Fibroblast of lung (primary cell): ENCODE results near the gene C16orf92. TPM values are rescaled to one million over a fixed set of nuclear protein-coding genes. Genes with fewer than 3 reads are reported as not detected.
A peak's percentile ranks its signal among the peaks of the same experiment; 100 is the strongest.

Source experiments
- DNase-seq, 2 donors: peaks; one replicate each; pipeline versions ENCODE4 v3.0.0 to v3.0.0-alpha.2; 2010; ENCODE audit warnings: low read depth in 2 of 2
- H2AFZ ChIP-seq: 2 replicates; pipeline ENCODE4 v1.5.1; 2012; ENCODE audit warnings: low read length, control low read depth, inconsistent platforms
- H3K27ac ChIP-seq: 2 replicates; pipeline ENCODE4 v1.5.1; 2011; ENCODE audit warnings: low read length, control low read depth; ENCODE audit not compliant: insufficient read depth
- H3K27me3 ChIP-seq: 2 replicates; pipeline ENCODE4 v1.5.1; 2011; ENCODE audit warnings: mild to moderate bottlenecking, low read length; ENCODE audit not compliant: control insufficient read depth, insufficient read depth
- H3K36me3 ChIP-seq: 2 replicates; pipeline ENCODE4 v1.5.1; 2011; ENCODE audit warnings: low read length; ENCODE audit not compliant: control insufficient read depth, insufficient read depth
- H3K4me1 ChIP-seq: 2 replicates; pipeline ENCODE4 v1.5.1; 2011; ENCODE audit warnings: low read length; ENCODE audit not compliant: control insufficient read depth, insufficient read depth; ENCODE audit errors: extremely low read depth
- H3K4me2 ChIP-seq: 2 replicates; pipeline ENCODE4 v1.5.1; 2011; ENCODE audit warnings: low read length, control low read depth; ENCODE audit not compliant: insufficient read depth; ENCODE audit errors: extremely low read depth
- H3K4me3 ChIP-seq, 4 experiments: fragments of 200-600 bp in 1 of 4; sonication (generic) in 1 of 4; replicated peaks in 1 of 4; 2 replicates each; pipeline ENCODE4 v1.5.1; 2011 to 2016; ENCODE audit warnings: low read length in 4 of 4, low read depth in 3 of 4, mild to moderate bottlenecking in 3 of 4, control low read depth in 2 of 4, inconsistent platforms in 1 of 4, mixed read lengths in 1 of 4; ENCODE audit not compliant: insufficient read depth in 1 of 4; ENCODE audit errors: control extremely low read depth in 1 of 4
- H3K79me2 ChIP-seq: 2 replicates; pipeline ENCODE4 v1.5.1; 2012; ENCODE audit warnings: mild to moderate bottlenecking, low read length, inconsistent platforms; ENCODE audit not compliant: control insufficient read depth, insufficient read depth
- H3K9ac ChIP-seq: 2 replicates; pipeline ENCODE4 v1.5.1; 2011; ENCODE audit warnings: mild to moderate bottlenecking, low read length, control low read depth; ENCODE audit not compliant: insufficient read depth
- H3K9me3 ChIP-seq: 2 replicates; pipeline ENCODE4 v1.5.1; 2012; ENCODE audit warnings: low read depth, low read length; ENCODE audit not compliant: control insufficient read depth, insufficient read depth
- H4K20me1 ChIP-seq: 2 replicates; pipeline ENCODE4 v1.5.1; 2011; ENCODE audit warnings: low read length; ENCODE audit not compliant: control insufficient read depth, insufficient read depth; ENCODE audit errors: extremely low read depth
- EZH2 ChIP-seq: IDR thresholded peaks from 2 replicates; pipeline ENCODE4 v1.5.1; 2012; ENCODE audit warnings: low read length, control low read depth, mild to moderate bottlenecking; ENCODE audit errors: missing control alignments
- polyA plus RNA-seq, 2 donors: library from polyadenylated mRNA; depleted of rRNA in 1 of 2; stranded (reverse) in 1 of 2; unstranded in 1 of 2; fragments of >200 nt; gene quantifications; 2 replicates each; pipeline ENCODE4 v1.2.1, GENCODE V29; 2011 to 2012; ENCODE audit warnings: missing spikeins in 1 of 2
- total RNA-seq: library from RNA; depleted of rRNA; stranded (reverse); fragments of >200 nt; gene quantifications from 2 replicates; pipeline ENCODE4 v1.2.1, GENCODE V29; 2014
- TF ChIP-seq, protein P1 (sequence below), 2 donors: IDR thresholded peaks in 1 of 2; conservative IDR thresholded peaks in 1 of 2; 1 replicate in 1 of 2; 2 replicates in 1 of 2; pipeline ENCODE4 v1.5.1; 2011 to 2012; ENCODE audit warnings: low read length in 2 of 2, control low read depth in 1 of 2, inconsistent platforms in 1 of 2, low read depth in 1 of 2, mild to moderate bottlenecking in 1 of 2

C16orf92 gene
- total and polyA plus RNA-seq, 2 donors (not counting 1 experiment from before 2014, with no cell fraction given), result not detected

DNA sequence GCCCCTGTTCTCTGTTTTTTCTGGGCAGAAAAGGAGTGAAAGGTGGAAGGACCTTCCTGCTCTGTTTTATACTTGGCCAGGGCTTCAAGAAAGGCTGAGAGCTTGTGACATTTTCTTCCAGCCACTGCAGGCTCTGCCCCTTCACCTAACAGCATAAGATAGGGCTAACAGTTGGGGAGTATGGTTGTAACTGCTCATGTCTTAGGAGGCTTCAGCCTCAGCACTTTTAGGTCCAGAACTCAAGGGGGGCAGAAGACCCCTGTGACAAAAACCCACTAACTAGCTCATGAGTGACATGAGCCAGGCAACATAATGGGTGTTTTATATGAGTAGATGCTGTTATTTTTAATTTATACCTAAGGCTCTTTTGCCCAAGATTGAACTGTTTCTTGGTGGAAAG is 47.5 kb downstream of the C16orf92 start:
- H4K20me1 ChIP-seq, result no peaks in the 10 kb centered on the region
- peaks cover 21% of the 10 kb centered on the region for H3K4me1 ChIP-seq
- H3K9me3 ChIP-seq, result no peaks in the 10 kb centered on the region
- H3K9ac ChIP-seq, result no peak overlapping the region
- no peaks in the 10 kb centered on the region for H3K27me3 ChIP-seq
- no peak for TF ChIP-seq EZH2
- TF ChIP-seq, protein P1, sequence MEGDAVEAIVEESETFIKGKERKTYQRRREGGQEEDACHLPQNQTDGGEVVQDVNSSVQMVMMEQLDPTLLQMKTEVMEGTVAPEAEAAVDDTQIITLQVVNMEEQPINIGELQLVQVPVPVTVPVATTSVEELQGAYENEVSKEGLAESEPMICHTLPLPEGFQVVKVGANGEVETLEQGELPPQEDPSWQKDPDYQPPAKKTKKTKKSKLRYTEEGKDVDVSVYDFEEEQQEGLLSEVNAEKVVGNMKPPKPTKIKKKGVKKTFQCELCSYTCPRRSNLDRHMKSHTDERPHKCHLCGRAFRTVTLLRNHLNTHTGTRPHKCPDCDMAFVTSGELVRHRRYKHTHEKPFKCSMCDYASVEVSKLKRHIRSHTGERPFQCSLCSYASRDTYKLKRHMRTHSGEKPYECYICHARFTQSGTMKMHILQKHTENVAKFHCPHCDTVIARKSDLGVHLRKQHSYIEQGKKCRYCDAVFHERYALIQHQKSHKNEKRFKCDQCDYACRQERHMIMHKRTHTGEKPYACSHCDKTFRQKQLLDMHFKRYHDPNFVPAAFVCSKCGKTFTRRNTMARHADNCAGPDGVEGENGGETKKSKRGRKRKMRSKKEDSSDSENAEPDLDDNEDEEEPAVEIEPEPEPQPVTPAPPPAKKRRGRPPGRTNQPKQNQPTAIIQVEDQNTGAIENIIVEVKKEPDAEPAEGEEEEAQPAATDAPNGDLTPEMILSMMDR (conservative IDR thresholded peaks at IDR 0.05 in 1 of 2, IDR thresholded peaks at IDR 0.05 in 1 of 2; ENCODE audit: low read depth in 1 of 2, low read length in 2 of 2), result no peak
- peak overlapping the region in 1 of 4 experiments; percentile 36 for H3K4me3 ChIP-seq
- H2AFZ ChIP-seq, result no peak overlapping the region
- peak overlapping the region; percentile 70 for H3K4me2 ChIP-seq
- H3K27ac ChIP-seq, result no peak overlapping the region
- peaks cover 36% of the 10 kb centered on the region for H3K36me3 ChIP-seq
- no peak for DNase-seq
- H3K79me2 ChIP-seq, result peaks cover 50% of the 10 kb centered on the region

Other genes with a start within 250 kb of the C16orf92 start
- not detected in 2 replicates for gene ZG16, start 244.9 kb upstream of the C16orf92 start, total RNA-seq
- not detected in 2 replicates for gene ZG16, start 244.9 kb upstream of the C16orf92 start, polyA plus RNA-seq
- gene KIF22, start 232.4 kb upstream of the C16orf92 start, total RNA-seq, result 4.4 and 17.7 TPM in 2 replicates
- 12.3 and 43.3 TPM in 2 replicates for gene KIF22, start 232.4 kb upstream of the C16orf92 start, polyA plus RNA-seq
- gene MAZ, start 216.7 kb upstream of the C16orf92 start, total RNA-seq, result 131 and 136 TPM in 2 replicates
- gene MAZ, start 216.7 kb upstream of the C16orf92 start, polyA plus RNA-seq, result 68.1 and 96.6 TPM in 2 replicates
- 2.1 TPM in 2 replicates for gene PRRT2, start 211.0 kb upstream of the C16orf92 start, total RNA-seq
- gene PRRT2, start 211.0 kb upstream of the C16orf92 start, polyA plus RNA-seq, result 1.3 and 2.9 TPM in 2 replicates
- 10.7 and 12.1 TPM in 2 replicates for gene PAGR1, start 207.0 kb upstream of the C16orf92 start, total RNA-seq
- 10.0 and 16.2 TPM in 2 replicates for gene PAGR1, start 207.0 kb upstream of the C16orf92 start, polyA plus RNA-seq
- gene MVP, start 202.7 kb upstream of the C16orf92 start, total RNA-seq, result 336 and 518 TPM in 2 replicates
- gene MVP, start 202.7 kb upstream of the C16orf92 start, polyA plus RNA-seq, result 208 and 214 TPM in 2 replicates
- 89.1 and 99.6 TPM in 2 replicates for gene CDIPT, start 160.0 kb upstream of the C16orf92 start, total RNA-seq
- 78.1 and 84.9 TPM in 2 replicates for gene CDIPT, start 160.0 kb upstream of the C16orf92 start, polyA plus RNA-seq
- 1.8 and 2.6 TPM in 2 replicates for gene SEZ6L2, start 123.6 kb upstream of the C16orf92 start, total RNA-seq
- 0.80 and 1.2 TPM in 2 replicates for gene SEZ6L2, start 123.6 kb upstream of the C16orf92 start, polyA plus RNA-seq
- 5.4 and 5.9 TPM in 2 replicates for gene ASPHD1, start 122.7 kb upstream of the C16orf92 start, total RNA-seq
- 0.77 and 1.3 TPM in 2 replicates for gene ASPHD1, start 122.7 kb upstream of the C16orf92 start, polyA plus RNA-seq
- 4.6 and 6.3 TPM in 2 replicates for gene KCTD13, start 97.0 kb upstream of the C16orf92 start, total RNA-seq
- 5.7 and 5.9 TPM in 2 replicates for gene KCTD13, start 97.0 kb upstream of the C16orf92 start, polyA plus RNA-seq
- gene TMEM219, start 61.1 kb upstream of the C16orf92 start, total RNA-seq, result 80.6 and 100 TPM in 2 replicates
- gene TMEM219, start 61.1 kb upstream of the C16orf92 start, polyA plus RNA-seq, result 79.4 and 86.3 TPM in 2 replicates
- gene TAOK2, start 49.3 kb upstream of the C16orf92 start, total RNA-seq, result 36.5 and 41.3 TPM in 2 replicates
- 12.3 and 14.3 TPM in 2 replicates for gene TAOK2, start 49.3 kb upstream of the C16orf92 start, polyA plus RNA-seq
- 5.6 and 7.9 TPM in 2 replicates for gene HIRIP3, start 27.6 kb upstream of the C16orf92 start, total RNA-seq
- gene HIRIP3, start 27.6 kb upstream of the C16orf92 start, polyA plus RNA-seq, result 3.0 and 7.2 TPM in 2 replicates
- gene INO80E, start 27.0 kb upstream of the C16orf92 start, total RNA-seq, result 16.3 and 18.5 TPM in 2 replicates
- gene INO80E, start 27.0 kb upstream of the C16orf92 start, polyA plus RNA-seq, result 21.9 and 37.1 TPM in 2 replicates
- gene DOC2A, start 12.2 kb upstream of the C16orf92 start, total RNA-seq, result 0.26 and 0.33 TPM in 2 replicates
- gene DOC2A, start 12.2 kb upstream of the C16orf92 start, polyA plus RNA-seq, result 0.03 TPM in 1 of 2 replicates, not detected in the other
- not detected in 2 replicates for gene TLCD3B, start 8.1 kb downstream of the C16orf92 start, total RNA-seq
- 0.11 TPM in 1 of 2 replicates, not detected in the other for gene TLCD3B, start 8.1 kb downstream of the C16orf92 start, polyA plus RNA-seq
- 461 and 474 TPM in 2 replicates for gene ALDOA, start 42.6 kb downstream of the C16orf92 start, total RNA-seq
- gene ALDOA, start 42.6 kb downstream of the C16orf92 start, polyA plus RNA-seq, result 1,015 and 1,066 TPM in 2 replicates
- gene PPP4C, start 52.8 kb downstream of the C16orf92 start, total RNA-seq, result 134 and 147 TPM in 2 replicates
- gene PPP4C, start 52.8 kb downstream of the C16orf92 start, polyA plus RNA-seq, result 116 and 161 TPM in 2 replicates
- gene TBX6, start 68.7 kb downstream of the C16orf92 start, total RNA-seq, result 0.26 and 0.33 TPM in 2 replicates
- gene TBX6, start 68.7 kb downstream of the C16orf92 start, polyA plus RNA-seq, result not detected in 2 replicates
- 16.0 and 19.5 TPM in 2 replicates for gene YPEL3, start 73.0 kb downstream of the C16orf92 start, total RNA-seq
- 11.9 and 21.4 TPM in 2 replicates for gene YPEL3, start 73.0 kb downstream of the C16orf92 start, polyA plus RNA-seq
- gene GDPD3, start 90.3 kb downstream of the C16orf92 start, total RNA-seq, result 1.0 and 1.2 TPM in 2 replicates
- 1.2 and 1.3 TPM in 2 replicates for gene GDPD3, start 90.3 kb downstream of the C16orf92 start, polyA plus RNA-seq
- 32.1 and 48.7 TPM in 2 replicates for gene MAPK3, start 100.0 kb downstream of the C16orf92 start, total RNA-seq
- gene MAPK3, start 100.0 kb downstream of the C16orf92 start, polyA plus RNA-seq, result 167 and 264 TPM in 2 replicates
- 0.17 and 0.26 TPM in 2 replicates for gene CORO1A, start 160.4 kb downstream of the C16orf92 start, total RNA-seq
- 0.85 and 2.6 TPM in 2 replicates for gene CORO1A, start 160.4 kb downstream of the C16orf92 start, polyA plus RNA-seq
- gene BOLA2B, start 170.5 kb downstream of the C16orf92 start, total RNA-seq, result 12.6 and 18.0 TPM in 2 replicates
- gene BOLA2B, start 170.5 kb downstream of the C16orf92 start, polyA plus RNA-seq, result 47.4 and 79.2 TPM in 2 replicates
- gene SLX1A, start 170.7 kb downstream of the C16orf92 start, total RNA-seq, result 18.2 and 19.2 TPM in 2 replicates
- 3.9 and 11.5 TPM in 2 replicates for gene SLX1A, start 170.7 kb downstream of the C16orf92 start, polyA plus RNA-seq
- 2.1 and 2.8 TPM in 2 replicates for gene SULT1A3, start 176.1 kb downstream of the C16orf92 start, total RNA-seq
- 3.1 and 4.1 TPM in 2 replicates for gene SULT1A3, start 176.1 kb downstream of the C16orf92 start, polyA plus RNA-seq
- 1.3 and 3.0 TPM in 2 replicates for gene NPIPB13, start 225.3 kb downstream of the C16orf92 start, total RNA-seq
- 0.33 and 0.62 TPM in 2 replicates for gene NPIPB13, start 225.3 kb downstream of the C16orf92 start, polyA plus RNA-seq